Measurements from ENCODE around the gene ZCCHC7. TPM values are rescaled to one million over a fixed set of nuclear protein-coding genes. Genes with fewer than 3 reads are reported as not detected.

Gene ZCCHC7
- total and polyA plus RNA-seq, 2 donors (not counting 3 experiments of a cell fraction or from before 2014, with no cell fraction given): 7.4 to 14.8 TPM

- no peak for DNase-seq (ENCODE audit: low read depth, low spot score)
- no peak for FAIRE-seq
- H3K9me3 ChIP-seq (replicated peaks; ENCODE audit: control insufficient read depth, insufficient read depth, low read length): no peaks in the 10 kb centered on the region
- dilution Hi-C loops (cut with MboI; ENCODE audit: extremely low pct_ligation_motif_present, low sequenced_read_pairs) (no loop called here), intact Hi-C loops (cut with micrococcal nuclease) (no loop called here)
- no peaks in the 10 kb centered on the region for H3K36me3 ChIP-seq (ENCODE audit: control insufficient read depth in 2 of 2, extremely low read depth in 1 of 2, insufficient read depth in 2 of 2, low read length in 2 of 2)
- peaks cover 2% of the 10 kb centered on the region for H4K20me1 ChIP-seq (replicated peaks; ENCODE audit: control insufficient read depth, extremely low read depth, insufficient read depth, low read length)
- POLR2A ChIA-PET: no interaction called here
- no peaks in the 10 kb centered on the region for H3K9me1 ChIP-seq (replicated peaks; ENCODE audit: control insufficient read depth, extremely low read depth, insufficient read depth, low read length)
- CTCF ChIA-PET: interaction anchor here (0.6 to 1.3 kb wide), 3 partner anchors 40 to 408 kb away, joined by 3 to 4 read pairs (median 3); no protein-coding TSS in a partner anchor
- no peak overlapping the region for H3K4me2 ChIP-seq (ENCODE audit: insufficient read depth, low read length)
- no peak overlapping the region for H2AFZ ChIP-seq (ENCODE audit: low read depth, low read length)
- no peak overlapping the region for H3K9ac ChIP-seq (replicated peaks; ENCODE audit: extremely low read depth, insufficient read depth, low read length)
- no TSS peak for BruUV-seq (replicated peaks)
- no peaks in the 10 kb centered on the region for H3K27me3 ChIP-seq (ENCODE audit: control insufficient read depth in 2 of 2, insufficient read depth in 2 of 2, low read length in 2 of 2)
- H3K4me3 ChIP-seq (replicated peaks in 1 of 3; ENCODE audit: insufficient read depth in 1 of 3, low read depth in 1 of 3, low read length in 3 of 3): no peak overlapping the region
- peaks cover 18% of the 10 kb centered on the region for H3K4me1 ChIP-seq (ENCODE audit: control insufficient read depth, extremely low read depth, insufficient read depth, low read length)
- H3K27ac ChIP-seq (ENCODE audit: insufficient read depth, low read depth, low read length): no peak overlapping the region
- TF ChIP-seq FOS (IDR thresholded peaks at IDR 0.05; ENCODE audit: borderline replicate concordance, insufficient read depth, low read length) (no peak), EZH2 (IDR thresholded peaks at IDR 0.05; ENCODE audit: borderline replicate concordance, low read depth, low read length, severe bottlenecking) (no peak), MAX (IDR thresholded peaks at IDR 0.05; ENCODE audit: insufficient read depth, insufficient read length) (no peak), POLR2A (IDR thresholded peaks at IDR 0.05; ENCODE audit: low read depth, low read length) (no peak), POLR2AphosphoS5 (IDR thresholded peaks at IDR 0.05; ENCODE audit: insufficient read depth, low read depth, low read length) (no peak), JUN (IDR thresholded peaks at IDR 0.05; ENCODE audit: borderline replicate concordance, insufficient read depth, insufficient read length, low read depth) (no peak), MYC (IDR thresholded peaks at IDR 0.05; ENCODE audit: low read depth, low read length) (no peak), GATA2 (IDR thresholded peaks at IDR 0.05; ENCODE audit: insufficient read depth, insufficient read length, low read depth, low read length) (no peak), CTCF (IDR thresholded peaks at IDR 0.05; ENCODE audit: extremely low read depth in 1 of 2, insufficient read depth in 1 of 2, low read depth in 1 of 2, low read length in 2 of 2) (no peak)
- H3K79me2 ChIP-seq (ENCODE audit: control insufficient read depth, insufficient read depth, low read length): no peaks in the 10 kb centered on the region
These were observed 177.2 kb downstream of the ZCCHC7 start for GRCh38 chr9:37297592-37297991.
